K562 treated with DMSO at 1 percent for 24 hours (cell line): Measurements from ENCODE around the gene RPL3. TPM values are rescaled to one million over a fixed set of nuclear protein-coding genes. Genes with fewer than 3 reads are reported as not detected.

Experiments used
- total RNA-seq: library from RNA; unstranded; fragments of 300-600 nt; gene quantifications from 2 replicates; pipeline ENCODE4 v1.2.3, GENCODE V29; 2022; ENCODE audit warnings: low read depth; ENCODE audit not compliant: insufficient read depth

Gene RPL3
- 3,803 and 4,081 TPM in 2 replicates for total RNA-seq

GRCh38 chr22:39319284-39320022 is at the start of gene RPL3:
Gene RPL3, minus strand, starts transcription at chr22:39319623. Its CDS starts 26 bp downstream, at chr22:39319597.

DNA sequence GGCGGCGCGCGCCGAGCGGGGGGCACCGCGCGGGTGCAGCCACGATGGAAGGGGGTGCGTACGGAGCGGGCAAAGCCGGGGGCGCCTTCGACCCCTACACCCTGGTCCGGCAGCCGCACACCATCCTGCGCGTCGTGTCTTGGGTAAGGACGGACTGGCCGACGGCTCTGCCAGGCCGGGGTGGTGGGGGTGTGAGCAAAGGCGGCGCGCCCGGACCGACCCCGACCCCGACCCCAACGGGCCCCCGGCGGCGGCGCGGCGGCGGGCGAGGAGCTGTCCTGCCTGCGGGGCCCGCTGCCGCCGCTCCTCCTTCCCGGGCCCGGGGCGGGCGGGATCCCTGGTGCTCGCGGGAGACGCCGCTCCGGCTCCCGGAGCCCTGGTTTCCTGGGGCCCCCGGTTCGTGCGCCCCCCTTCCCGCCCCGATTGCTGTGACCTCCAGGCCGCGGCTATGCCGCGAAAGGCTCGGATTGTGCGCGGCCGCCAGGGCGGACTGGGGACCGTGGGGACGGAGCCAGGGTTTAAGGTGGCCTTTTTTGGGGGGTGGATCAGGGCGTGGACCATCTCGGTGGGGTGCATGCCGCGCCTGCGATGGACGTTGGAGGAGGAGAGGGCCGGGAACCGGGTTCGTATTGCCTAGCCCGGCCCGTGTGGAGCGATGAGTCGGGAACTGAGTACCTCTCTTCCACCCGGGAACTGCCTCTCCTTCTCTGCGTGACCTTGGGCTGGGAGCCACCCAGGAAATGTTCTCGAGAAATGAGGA is 30.7 kb upstream of the RPL3 start, which contains the start of gene SYNGR1:
SYNGR1 (plus strand) TSS at position 25 of the 760 bp plus-strand sequence; CDS start at position 45, 20 bp downstream.

Other genes with a start within 250 kb of the RPL3 start
- gene APOBEC3G, start 242.3 kb downstream of the RPL3 start, total RNA-seq, result 9.4 and 10.8 TPM in 2 replicates
- gene APOBEC3H, start 222.4 kb downstream of the RPL3 start, total RNA-seq, result not detected in 2 replicates
- 7.4 and 9.1 TPM in 2 replicates for gene CBX7, start 166.9 kb downstream of the RPL3 start, total RNA-seq
- 0.36 and 0.69 TPM in 2 replicates for gene PDGFB, start 74.6 kb downstream of the RPL3 start, total RNA-seq
- gene SYNGR1, start 30.4 kb upstream of the RPL3 start, total RNA-seq, result 19.3 and 35.8 TPM in 2 replicates
- gene TAB1, start 80.2 kb upstream of the RPL3 start, total RNA-seq, result 26.2 and 28.8 TPM in 2 replicates
- gene MGAT3, start 137.4 kb upstream of the RPL3 start, total RNA-seq, result 7.2 and 7.9 TPM in 2 replicates
- gene MIEF1, start 182.7 kb upstream of the RPL3 start, total RNA-seq, result 19.8 and 22.7 TPM in 2 replicates
- gene ATF4, start 200.9 kb upstream of the RPL3 start, total RNA-seq, result 731 and 785 TPM in 2 replicates
- gene RPS19BP1, start 213.1 kb upstream of the RPL3 start, total RNA-seq, result 151 and 157 TPM in 2 replicates